OCI-LY3 (cell line): Measurements from ENCODE around the gene TCERG1L.

ENCODE experiments used
- H2AFZ ChIP-seq: fragments of 200-600, 300-600 bp; shearing (Covaris generic); 2 replicates; pipeline ENCODE4 v1.6.0; 2014; ENCODE audit warnings: antibody characterized with exemption, low read depth, low read length
- H3K27ac ChIP-seq: fragments of 200-600, 300-600 bp; sonication (generic); 2 replicates; pipeline ENCODE4 v1.5.1; 2014; ENCODE audit warnings: mild to moderate bottlenecking, low read length, moderate library complexity, mixed read lengths
- H3K27me3 ChIP-seq: fragments of 200-600, 300-600 bp; sonication (generic); 2 replicates; pipeline ENCODE4 v1.6.1; 2014; ENCODE audit warnings: low read depth, low read length, mixed read lengths
- H3K36me3 ChIP-seq: fragments of 200-600, 300-600 bp; sonication (generic); replicated peaks from 2 replicates; pipeline ENCODE3; 2014; ENCODE audit warnings: low read depth, low read length, mixed read lengths
- H3K4me1 ChIP-seq: fragments of 300-600, 200-600 bp; sonication (generic); 2 replicates; pipeline ENCODE4 v1.6.1; 2014; ENCODE audit warnings: low read length, mixed read lengths
- H3K4me2 ChIP-seq: fragments of 200-600, 300-600 bp; sonication (generic); 2 replicates; pipeline ENCODE4 v1.6.1; 2014; ENCODE audit warnings: low read length, mixed read lengths
- H3K4me3 ChIP-seq: fragments of 300-600, 200-600 bp; sonication (generic); 2 replicates; pipeline ENCODE4 v1.5.1; 2014; ENCODE audit warnings: antibody characterized with exemption, mild to moderate bottlenecking, low read length, moderate library complexity
- H3K79me2 ChIP-seq: fragments of 300-600, 200-600 bp; shearing (Covaris generic); 2 replicates; pipeline ENCODE4 v1.6.1; 2014; ENCODE audit warnings: mild to moderate bottlenecking, low read length, mixed read lengths
- H3K9ac ChIP-seq: fragments of 300-600, 200-600 bp; shearing (Covaris generic); 2 replicates; pipeline ENCODE4 v1.6.0; 2014; ENCODE audit warnings: mild to moderate bottlenecking, low read length, moderate library complexity
- H3K9me3 ChIP-seq: fragments of 200-600, 300-600 bp; shearing (Covaris generic); 2 replicates; pipeline ENCODE4 v1.6.1; 2014; ENCODE audit warnings: low read length, mixed read lengths; ENCODE audit not compliant: insufficient read depth
- H4K20me1 ChIP-seq: fragments of 200-600, 300-600 bp; sonication (generic); 2 replicates; pipeline ENCODE4 v1.6.1; 2016; ENCODE audit warnings: low read length, mixed read lengths; ENCODE audit not compliant: insufficient read depth
- EZH2phosphoT487 ChIP-seq: fragments of 200-600 bp; shearing (Covaris generic); IDR thresholded peaks from 2 replicates; pipeline ENCODE4 v1.6.1; 2018; ENCODE audit warnings: antibody characterized with exemption, mixed run types, low read depth
- TF ChIP-seq, protein P1 (sequence below): fragments of 200-600, 300-600 bp; sonication (generic); IDR thresholded peaks from 2 replicates; pipeline ENCODE4 v1.5.1; 2014; ENCODE audit warnings: antibody characterized with exemption, low read length, low read depth

The TCERG1L gene

DNA sequence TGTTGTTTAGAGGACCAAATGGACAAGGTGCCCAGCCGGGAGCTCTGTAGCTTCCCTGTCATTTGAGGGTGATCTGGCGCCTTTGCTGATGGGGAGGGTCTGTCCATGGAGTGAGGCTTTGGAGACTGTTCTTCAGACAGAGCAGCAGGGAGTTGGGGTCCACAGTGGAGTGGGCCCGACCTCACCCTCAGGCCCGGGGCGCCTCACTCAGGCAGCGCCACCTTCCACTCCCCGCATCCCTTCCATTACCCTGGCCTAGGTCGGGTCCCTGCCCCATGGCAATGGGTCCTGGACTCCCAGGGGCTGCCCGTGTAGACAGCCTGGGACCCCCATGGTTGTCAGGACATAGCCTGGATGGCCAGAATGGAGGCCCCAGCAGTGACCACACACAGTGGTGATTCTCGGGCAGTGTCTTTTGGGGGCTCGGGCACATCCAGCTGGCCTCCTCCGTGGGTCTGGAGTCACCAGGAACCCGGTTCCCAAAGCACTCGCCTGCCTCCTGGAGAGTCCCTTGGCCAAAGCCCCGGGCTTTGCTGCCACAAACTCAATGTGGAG, 38.5 kb downstream of the TCERG1L start:
- Histone ChIP-seq H3K9ac (no peak overlapping the region), H3K36me3 (no peaks in the 10 kb centered on the region), H3K4me3 (no peak overlapping the region), H4K20me1 (no peaks in the 10 kb centered on the region), H3K79me2 (no peaks in the 10 kb centered on the region), H2AFZ (no peak overlapping the region), H3K9me3 (no peaks in the 10 kb centered on the region), H3K4me2 (no peak overlapping the region), H3K27ac (no peak overlapping the region), H3K4me1 (no peaks in the 10 kb centered on the region), H3K27me3 (no peaks in the 10 kb centered on the region)
- TF ChIP-seq, protein P1, sequence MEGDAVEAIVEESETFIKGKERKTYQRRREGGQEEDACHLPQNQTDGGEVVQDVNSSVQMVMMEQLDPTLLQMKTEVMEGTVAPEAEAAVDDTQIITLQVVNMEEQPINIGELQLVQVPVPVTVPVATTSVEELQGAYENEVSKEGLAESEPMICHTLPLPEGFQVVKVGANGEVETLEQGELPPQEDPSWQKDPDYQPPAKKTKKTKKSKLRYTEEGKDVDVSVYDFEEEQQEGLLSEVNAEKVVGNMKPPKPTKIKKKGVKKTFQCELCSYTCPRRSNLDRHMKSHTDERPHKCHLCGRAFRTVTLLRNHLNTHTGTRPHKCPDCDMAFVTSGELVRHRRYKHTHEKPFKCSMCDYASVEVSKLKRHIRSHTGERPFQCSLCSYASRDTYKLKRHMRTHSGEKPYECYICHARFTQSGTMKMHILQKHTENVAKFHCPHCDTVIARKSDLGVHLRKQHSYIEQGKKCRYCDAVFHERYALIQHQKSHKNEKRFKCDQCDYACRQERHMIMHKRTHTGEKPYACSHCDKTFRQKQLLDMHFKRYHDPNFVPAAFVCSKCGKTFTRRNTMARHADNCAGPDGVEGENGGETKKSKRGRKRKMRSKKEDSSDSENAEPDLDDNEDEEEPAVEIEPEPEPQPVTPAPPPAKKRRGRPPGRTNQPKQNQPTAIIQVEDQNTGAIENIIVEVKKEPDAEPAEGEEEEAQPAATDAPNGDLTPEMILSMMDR, result no peak
- TF ChIP-seq EZH2phosphoT487, result no peak

DNA sequence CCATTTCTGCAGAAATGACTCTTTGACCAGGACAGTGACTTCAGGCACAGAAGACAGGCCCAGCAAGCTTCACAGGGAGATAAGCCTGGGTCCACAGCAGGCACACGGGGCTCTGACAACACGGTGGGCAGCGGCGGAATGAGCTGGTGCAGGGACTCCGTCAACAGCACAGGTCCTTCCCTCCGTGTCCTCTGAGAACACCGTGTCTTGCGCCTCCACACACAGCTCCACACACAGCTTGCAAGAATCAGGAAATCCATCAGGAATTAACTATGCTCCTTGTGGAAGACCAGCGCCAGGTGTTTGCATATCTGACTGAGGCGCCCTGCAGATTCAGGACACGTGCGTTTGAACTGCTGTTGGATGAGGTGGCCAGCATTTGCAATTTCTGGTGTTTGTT, 39.6 kb downstream of the TCERG1L start:
- no peaks in the 10 kb centered on the region for H3K79me2 ChIP-seq
- H3K27ac ChIP-seq, result no peak overlapping the region
- H3K4me2 ChIP-seq, result no peak overlapping the region
- H2AFZ ChIP-seq, result no peak overlapping the region
- no peaks in the 10 kb centered on the region for H4K20me1 ChIP-seq
- no peaks in the 10 kb centered on the region for H3K27me3 ChIP-seq
- TF ChIP-seq EZH2phosphoT487, result no peak
- TF ChIP-seq, protein P1, result no peak
- no peaks in the 10 kb centered on the region for H3K36me3 ChIP-seq
- H3K9me3 ChIP-seq, result no peaks in the 10 kb centered on the region
- H3K4me3 ChIP-seq, result no peak overlapping the region
- H3K4me1 ChIP-seq, result no peaks in the 10 kb centered on the region
- H3K9ac ChIP-seq, result no peak overlapping the region

DNA sequence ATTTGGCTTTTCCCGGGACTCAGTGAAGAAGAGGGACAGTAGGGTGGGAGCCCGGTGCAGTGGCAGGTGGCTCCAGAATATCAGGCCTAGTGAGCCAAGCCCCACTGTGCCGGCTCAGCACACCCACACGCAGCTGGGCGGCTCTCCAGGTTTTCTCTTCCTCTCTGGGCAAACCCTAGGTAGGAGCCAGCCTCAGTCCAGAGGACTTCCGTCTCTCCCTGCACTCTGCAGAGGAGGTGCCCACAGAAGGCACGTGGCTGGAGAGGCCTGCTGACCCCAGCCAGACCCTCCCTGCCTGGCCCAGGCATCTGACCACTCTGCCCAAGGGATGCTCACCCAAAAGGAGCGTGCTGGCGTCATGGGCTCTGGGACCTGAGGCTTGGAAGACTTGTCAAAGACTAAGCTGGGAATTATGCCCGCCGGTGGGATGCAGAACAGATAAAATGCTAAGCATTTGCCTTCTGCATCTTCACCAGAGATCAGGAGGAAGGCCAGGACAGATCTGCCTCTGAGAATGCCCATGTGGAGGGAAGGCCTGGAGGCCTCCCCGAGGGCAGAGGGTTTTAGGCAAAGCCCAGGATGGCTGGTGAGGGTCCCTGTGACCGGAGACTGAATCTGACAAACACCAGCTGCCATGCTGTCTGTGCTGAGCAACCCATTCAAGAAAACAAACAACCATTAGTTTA, 40.2 kb downstream of the TCERG1L start:
- Histone ChIP-seq H4K20me1 (no peaks in the 10 kb centered on the region), H3K9ac (no peak overlapping the region), H3K4me3 (no peak overlapping the region), H3K9me3 (no peaks in the 10 kb centered on the region), H2AFZ (no peak overlapping the region), H3K36me3 (no peaks in the 10 kb centered on the region), H3K79me2 (no peaks in the 10 kb centered on the region), H3K27ac (no peak overlapping the region), H3K27me3 (no peaks in the 10 kb centered on the region), H3K4me2 (no peak overlapping the region), H3K4me1 (no peaks in the 10 kb centered on the region)
- TF ChIP-seq, protein P1, result no peak
- no peak for TF ChIP-seq EZH2phosphoT487

DNA sequence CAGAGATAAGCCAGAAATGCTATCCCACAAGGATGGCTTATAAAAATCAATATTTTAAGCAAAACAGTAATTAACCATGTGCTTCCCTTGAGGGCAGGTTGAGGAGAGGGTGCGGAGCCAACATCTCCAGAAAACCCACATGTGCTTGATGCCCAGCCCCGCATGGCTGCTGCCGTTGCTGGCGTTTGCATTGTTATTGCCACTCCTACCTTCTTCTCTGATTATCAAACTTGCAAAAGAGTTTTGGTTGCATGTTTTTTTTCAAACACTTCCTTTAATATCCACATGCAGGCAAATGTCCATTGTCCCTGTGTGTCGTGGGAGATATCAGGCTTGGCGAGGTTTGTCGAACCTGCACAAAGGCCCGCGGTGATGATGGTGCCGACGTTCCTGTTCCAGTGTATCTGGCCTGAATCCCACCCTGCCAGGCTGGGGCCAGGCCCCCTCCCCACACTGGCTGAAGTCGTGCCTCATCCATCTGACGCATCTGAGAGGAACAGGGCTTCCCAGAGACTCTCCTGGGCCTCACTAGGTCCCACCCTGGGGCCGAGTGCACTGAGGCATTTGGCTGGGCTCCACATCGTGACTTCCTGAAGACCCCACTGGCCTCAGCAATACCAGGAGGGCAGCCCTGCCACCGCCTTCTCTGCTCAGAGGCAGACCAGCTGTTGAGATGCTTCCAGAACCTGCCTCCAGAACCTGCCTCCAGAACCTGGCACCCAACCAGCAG, 40.9 kb downstream of the TCERG1L start:
- H3K36me3 ChIP-seq, result no peaks in the 10 kb centered on the region
- H3K4me1 ChIP-seq, result no peaks in the 10 kb centered on the region
- no peak overlapping the region for H3K4me2 ChIP-seq
- H3K27ac ChIP-seq, result no peak overlapping the region
- no peaks in the 10 kb centered on the region for H4K20me1 ChIP-seq
- H3K4me3 ChIP-seq, result no peak overlapping the region
- TF ChIP-seq EZH2phosphoT487, result no peak
- TF ChIP-seq, protein P1, result no peak
- H3K27me3 ChIP-seq, result no peaks in the 10 kb centered on the region
- H3K79me2 ChIP-seq, result no peaks in the 10 kb centered on the region
- no peak overlapping the region for H2AFZ ChIP-seq
- H3K9ac ChIP-seq, result no peak overlapping the region
- H3K9me3 ChIP-seq, result no peaks in the 10 kb centered on the region
